Stimulated activated naive CD4-positive, alpha-beta T cell (primary cell): ENCODE results near the gene TM9SF3.
A peak's percentile ranks its signal among the peaks of the same experiment; 100 is the strongest.

Experiments used
- DNase-seq, 6 experiments: peaks; one replicate each; lab custom pipeline; 2025; lab: John Stamatoyannopoulos, UW

The TM9SF3 gene

GRCh38 chr10:96470116-96470743, 116.6 kb downstream of the TM9SF3 start:
- peak in 1 of 6 experiments; percentile 2 for DNase-seq

DNA sequence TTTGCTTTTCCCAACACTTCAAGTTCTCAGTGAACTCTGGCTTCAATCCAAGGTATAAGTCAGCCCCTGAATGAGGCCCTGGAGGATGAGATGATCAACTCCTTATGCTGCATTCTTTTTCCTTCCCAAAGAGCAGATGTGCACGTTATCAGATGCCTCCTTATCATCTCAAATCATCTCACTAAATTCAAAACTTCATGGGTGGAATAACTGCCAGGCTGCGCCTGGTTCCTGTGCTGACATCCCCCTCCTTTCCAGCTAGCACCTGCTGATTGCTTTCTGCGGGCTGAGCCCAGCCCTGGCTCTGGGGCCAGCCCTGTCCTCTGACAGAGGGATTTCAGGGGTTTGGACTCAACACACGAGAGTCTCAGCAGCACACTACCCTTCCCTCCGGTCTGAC, 118.0 kb downstream of the TM9SF3 start:
- DNase-seq, result no peak
